Measurements from ENCODE around the gene EML6. TPM values are rescaled to one million over a fixed set of nuclear protein-coding genes. Genes with fewer than 3 reads are reported as not detected.
A peak's percentile ranks its signal among the peaks of the same experiment; 100 is the strongest.

Gene EML6
- total RNA-seq, 2 experiments from 2014 or later: 1.2 to 1.7 TPM

DNA sequence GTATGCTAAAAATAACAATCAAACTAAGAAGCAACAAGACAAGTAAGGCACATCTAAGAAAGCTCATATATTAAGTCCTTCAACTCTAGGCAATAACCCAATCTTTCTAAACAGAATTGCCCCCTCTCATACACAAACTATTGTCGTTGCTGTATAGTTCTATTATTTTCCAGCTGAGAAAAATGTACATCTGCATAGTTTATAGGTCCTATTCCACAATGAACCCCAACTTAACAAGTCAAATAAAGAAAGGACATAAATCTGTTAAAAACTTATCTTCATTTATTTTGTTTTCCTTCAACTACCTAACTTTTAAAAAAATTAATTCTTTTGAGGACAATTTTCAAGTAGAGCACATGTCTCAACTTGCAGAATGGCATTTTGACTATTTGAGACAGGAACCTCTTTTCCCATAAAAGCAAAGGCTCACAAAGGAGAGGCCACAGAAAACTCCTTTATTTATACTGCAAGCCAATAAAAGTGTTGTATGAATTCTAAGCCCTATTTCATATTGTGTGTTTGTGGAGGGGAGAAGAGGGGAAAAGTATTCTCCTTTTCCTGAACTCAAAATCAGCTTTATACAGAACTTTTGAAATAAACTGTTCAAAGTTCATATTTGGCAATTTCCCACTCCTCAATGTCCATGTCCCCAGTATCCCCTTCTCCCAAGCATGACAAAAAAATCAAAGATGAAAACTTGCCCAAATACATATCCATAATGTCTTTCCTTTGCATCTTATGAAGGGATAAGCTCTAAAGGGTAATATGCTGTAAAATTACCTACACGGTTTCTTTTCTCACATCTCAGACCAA is 289.4 kb downstream of the EML6 start:
- Mint-ChIP-seq H3K9me3 (peaks cover 1% of the 10 kb centered on the region), H3K4me3 (no peak overlapping the region), H3K36me3 (ENCODE audit: low read depth) (peaks cover 5% of the 10 kb centered on the region), H3K4me1 (ENCODE audit: low read depth) (peaks cover 42% of the 10 kb centered on the region), H3K27ac (peak overlapping the region; percentile 16), H3K27me3 (no peaks in the 10 kb centered on the region)
- POLR2A ChIA-PET: no interaction called here
- DNase-seq: no peak
- TF ChIP-seq, protein P1, sequence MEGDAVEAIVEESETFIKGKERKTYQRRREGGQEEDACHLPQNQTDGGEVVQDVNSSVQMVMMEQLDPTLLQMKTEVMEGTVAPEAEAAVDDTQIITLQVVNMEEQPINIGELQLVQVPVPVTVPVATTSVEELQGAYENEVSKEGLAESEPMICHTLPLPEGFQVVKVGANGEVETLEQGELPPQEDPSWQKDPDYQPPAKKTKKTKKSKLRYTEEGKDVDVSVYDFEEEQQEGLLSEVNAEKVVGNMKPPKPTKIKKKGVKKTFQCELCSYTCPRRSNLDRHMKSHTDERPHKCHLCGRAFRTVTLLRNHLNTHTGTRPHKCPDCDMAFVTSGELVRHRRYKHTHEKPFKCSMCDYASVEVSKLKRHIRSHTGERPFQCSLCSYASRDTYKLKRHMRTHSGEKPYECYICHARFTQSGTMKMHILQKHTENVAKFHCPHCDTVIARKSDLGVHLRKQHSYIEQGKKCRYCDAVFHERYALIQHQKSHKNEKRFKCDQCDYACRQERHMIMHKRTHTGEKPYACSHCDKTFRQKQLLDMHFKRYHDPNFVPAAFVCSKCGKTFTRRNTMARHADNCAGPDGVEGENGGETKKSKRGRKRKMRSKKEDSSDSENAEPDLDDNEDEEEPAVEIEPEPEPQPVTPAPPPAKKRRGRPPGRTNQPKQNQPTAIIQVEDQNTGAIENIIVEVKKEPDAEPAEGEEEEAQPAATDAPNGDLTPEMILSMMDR (IDR thresholded peaks at IDR 0.05): no peak
- CTCF ChIA-PET: interaction anchor here (0.7 to 4.6 kb wide), 7 partner anchors 13 to 174 kb away, joined by 3 to 33 read pairs (median 5); no protein-coding TSS in a partner anchor
- ATAC-seq: no peak
- intact Hi-C loops (cut with micrococcal nuclease): loop anchor here (10.0 kb wide), 1 partner anchor 212 kb away; no protein-coding TSS in a partner anchor

DNA sequence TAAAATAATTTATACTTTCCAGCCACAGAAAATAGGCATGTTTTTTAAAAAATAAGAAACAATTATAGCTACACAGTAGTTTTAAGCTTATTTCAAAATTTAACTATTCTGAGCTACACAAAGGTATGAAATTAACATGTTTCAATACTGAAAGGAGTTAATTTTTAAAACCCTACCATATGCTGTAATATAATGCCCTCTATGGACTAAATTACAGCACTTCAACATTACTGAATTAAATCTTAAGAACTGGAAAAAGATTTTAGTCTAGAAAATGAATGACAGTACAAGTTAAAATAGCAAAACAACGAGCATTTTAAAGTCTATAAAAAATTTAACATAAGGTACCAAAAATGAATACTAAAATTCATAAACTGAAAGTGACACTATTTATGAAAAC is 290.5 kb downstream of the EML6 start:
- Mint-ChIP-seq H3K4me1 (ENCODE audit: low read depth) (peaks cover 41% of the 10 kb centered on the region), H3K9me3 (peaks cover 1% of the 10 kb centered on the region), H3K4me3 (no peak overlapping the region), H3K36me3 (ENCODE audit: low read depth) (peaks cover 5% of the 10 kb centered on the region), H3K27me3 (no peaks in the 10 kb centered on the region), H3K27ac (no peak overlapping the region)
- TF ChIP-seq, protein P1 (IDR thresholded peaks at IDR 0.05): no peak
- intact Hi-C loops (cut with micrococcal nuclease): loop anchor here (10.0 kb wide), 1 partner anchor 211 kb away; no protein-coding TSS in a partner anchor
- ChIA-PET POLR2A (no interaction called here), CTCF (interaction anchor here (1.0 to 4.6 kb wide), 8 partner anchors 12 to 207 kb away, joined by 3 to 33 read pairs (median 5); no protein-coding TSS in a partner anchor)
- no peak for ATAC-seq
- no peak for DNase-seq

DNA sequence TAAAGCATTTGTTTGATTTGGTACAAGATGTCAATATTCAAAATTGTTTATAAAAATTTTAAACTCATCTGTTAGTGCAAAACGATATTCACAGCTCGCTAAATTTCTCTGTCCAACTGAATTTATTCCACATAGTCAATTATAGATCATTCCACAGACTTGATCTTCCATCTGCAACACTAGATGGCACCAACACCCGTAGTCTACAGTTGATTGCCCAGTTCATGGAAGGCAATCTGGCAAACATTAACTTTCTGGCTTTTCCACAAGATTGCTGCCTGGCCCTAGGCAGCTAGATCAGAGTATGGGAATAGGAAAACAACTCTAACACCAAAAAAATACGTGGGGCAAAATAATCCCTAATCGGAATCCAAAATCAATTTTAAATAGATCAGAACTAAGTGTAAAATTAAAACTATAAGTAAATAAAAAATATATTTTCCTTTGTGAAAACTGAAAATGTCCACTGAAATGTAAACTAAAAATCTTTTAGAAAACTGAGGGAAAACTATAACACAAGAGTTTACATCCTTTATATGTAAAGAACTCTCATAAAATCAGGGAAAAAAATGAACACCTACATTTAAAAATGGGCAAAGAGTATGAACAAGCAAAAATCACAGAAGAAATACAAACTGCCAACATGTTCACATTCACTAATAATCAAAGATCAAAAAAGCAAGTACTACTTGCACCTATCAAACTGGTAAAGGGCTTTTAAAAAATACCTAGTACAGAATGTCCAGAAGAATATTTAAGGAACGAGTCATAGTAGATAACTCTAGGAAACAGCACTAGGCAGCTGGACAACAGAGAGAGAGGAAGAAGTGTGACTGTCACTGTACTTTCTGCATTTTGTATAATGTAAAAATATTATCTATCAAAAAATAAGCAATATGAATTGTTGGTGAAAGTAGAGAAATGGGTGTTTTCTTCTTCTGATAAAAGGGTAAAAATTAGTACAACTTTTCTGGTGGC is 291.8 kb downstream of the EML6 start:
- TF ChIP-seq, protein P1 (IDR thresholded peaks at IDR 0.05): peak; percentile 72
- peaks cover 36% of the 10 kb centered on the region for H3K4me1 Mint-ChIP-seq (ENCODE audit: low read depth)
- H3K36me3 Mint-ChIP-seq (ENCODE audit: low read depth): peaks cover 18% of the 10 kb centered on the region
- ChIA-PET CTCF (interaction anchor here (0.6 to 3.5 kb wide), 13 partner anchors 8 to 161 kb away, joined by 3 to 14 read pairs (median 4); partner anchors contain the start of gene RTN4), POLR2A (no interaction called here)
- no peaks in the 10 kb centered on the region for H3K27me3 Mint-ChIP-seq
- H3K9me3 Mint-ChIP-seq: peaks cover 4% of the 10 kb centered on the region
- no peak overlapping the region for H3K27ac Mint-ChIP-seq
- no peak overlapping the region for H3K4me3 Mint-ChIP-seq
- intact Hi-C loops (cut with micrococcal nuclease): loop anchor here (1.0 to 10.0 kb wide), 2 partner anchors 153 to 210 kb away; no protein-coding TSS in a partner anchor
- ATAC-seq (no peak), DNase-seq (peak; percentile 44)

DNA sequence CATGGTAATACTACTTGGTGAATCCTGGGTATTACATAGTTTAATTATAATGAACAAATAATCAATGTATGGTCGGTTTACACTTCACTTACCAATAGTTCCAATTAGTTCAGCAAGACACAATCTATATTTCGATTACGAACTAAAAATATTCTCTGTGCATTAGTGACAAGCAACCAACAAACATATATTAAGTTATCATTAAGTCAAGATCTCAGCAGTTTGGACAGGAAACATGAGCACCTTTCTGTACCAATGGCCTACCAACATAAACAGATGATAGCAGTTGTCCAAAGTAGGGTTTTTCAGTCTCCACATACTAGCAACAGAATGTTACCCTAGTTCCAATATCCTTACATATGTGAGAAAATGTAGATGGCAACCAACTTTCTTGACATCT is 294.0 kb downstream of the EML6 start:
- POLR2A ChIA-PET: no interaction called here
- H3K36me3 Mint-ChIP-seq (ENCODE audit: low read depth): peaks cover 23% of the 10 kb centered on the region
- no peaks in the 10 kb centered on the region for H3K27me3 Mint-ChIP-seq
- DNase-seq: no peak
- no peak overlapping the region for H3K4me3 Mint-ChIP-seq
- no peak for ATAC-seq
- peaks cover 4% of the 10 kb centered on the region for H3K9me3 Mint-ChIP-seq
- H3K4me1 Mint-ChIP-seq (ENCODE audit: low read depth): peaks cover 20% of the 10 kb centered on the region
- TF ChIP-seq, protein P1 (IDR thresholded peaks at IDR 0.05): no peak
- H3K27ac Mint-ChIP-seq: no peak overlapping the region
- intact Hi-C loops (cut with micrococcal nuclease): loop anchor here (10.0 kb wide), 1 partner anchor 207 kb away; no protein-coding TSS in a partner anchor
- CTCF ChIA-PET: interaction anchor here (1.1 to 3.5 kb wide), 3 partner anchors 15 to 151 kb away, joined by 3 to 15 read pairs (median 14); partner anchors contain the start of gene RTN4

Data from activated CD8-positive, alpha-beta T cell treated with anti-CD3 and anti-CD28 coated beads for 36 hours (primary cell).